GM12875 (cell line): ENCODE measurements around the gene PARD3.

ENCODE experiments used
- H3K4me3 ChIP-seq: one replicate; pipeline ENCODE4 v1.5.1; 2011; ENCODE audit warnings: low read depth, low read length, control low read depth
- CTCF ChIP-seq: IDR thresholded peaks from 2 replicates; pipeline ENCODE4 v1.5.1; 2011; ENCODE audit warnings: low read depth, mild to moderate bottlenecking, control low read depth, inconsistent platforms, low read length, moderate library complexity, borderline replicate concordance; ENCODE audit not compliant: insufficient read depth

Gene PARD3

GRCh38 chr10:34775044-34775637 is 40.0 kb downstream of the PARD3 start:
- no peak for TF ChIP-seq CTCF
- H3K4me3 ChIP-seq, result no peak overlapping the region

GRCh38 chr10:34773636-34774630 is 41.2 kb downstream of the PARD3 start:
- no peak overlapping the region for H3K4me3 ChIP-seq
- no peak for TF ChIP-seq CTCF

- TF ChIP-seq CTCF, result no peak
- H3K4me3 ChIP-seq, result no peak overlapping the region
Measured at GRCh38 chr10:34771525-34771924, 43.6 kb downstream of the PARD3 start.

- no peak overlapping the region for H3K4me3 ChIP-seq
- no peak for TF ChIP-seq CTCF
Measured at GRCh38 chr10:34771106-34771505, 44.0 kb downstream of the PARD3 start.

GRCh38 chr10:34769899-34770298 is 45.2 kb downstream of the PARD3 start:
- no peak overlapping the region for H3K4me3 ChIP-seq
- no peak for TF ChIP-seq CTCF

GRCh38 chr10:34768972-34769330 is 46.1 kb downstream of the PARD3 start:
- TF ChIP-seq CTCF, result no peak
- H3K4me3 ChIP-seq, result no peak overlapping the region
